ENCODE measurements around the gene RAPGEF5. TPM values are rescaled to one million over a fixed set of nuclear protein-coding genes. Genes with fewer than 3 reads are reported as not detected.

RAPGEF5 gene
- total RNA-seq, 1 experiment from 2014 or later: 15.6 TPM

- H3K27me3 ChIP-seq (ENCODE audit: insufficient read depth, low read length): no peaks in the 10 kb centered on the region
- BruUV-seq (replicated peaks): no TSS peak
- no peaks in the 10 kb centered on the region; a peak in 2 of 4 replicates for H3K36me3 ChIP-seq (ENCODE audit: control insufficient read depth in 1 of 2, insufficient read depth in 2 of 2, low read length in 2 of 2)
- H3K4me2 ChIP-seq (ENCODE audit: low read length): no peak overlapping the region
- ChIA-PET POLR2A (no interaction called here), CTCF (no interaction called here), RAD21 (ENCODE audit: low non-redundant PET in 1 of 2, low total read pairs in 2 of 2, uncharacterized antibody in 2 of 2, unreplicated experiment in 2 of 2) (no interaction called here)
- no peak overlapping the region for H3K27ac ChIP-seq (ENCODE audit: low read depth, low read length)
- no peak overlapping the region for H3K4me3 ChIP-seq (replicated peaks in 1 of 2; ENCODE audit: low read depth in 1 of 2, low read length in 2 of 2)
- H4K20me1 ChIP-seq (ENCODE audit: insufficient read depth): no peaks in the 10 kb centered on the region
- no peaks in the 10 kb centered on the region for H3K9me3 ChIP-seq (ENCODE audit: control insufficient read depth in 1 of 2, insufficient read depth in 1 of 2, low read depth in 1 of 2, low read length in 2 of 2)
- no peak overlapping the region for H3K9ac ChIP-seq (ENCODE audit: low read length)
- no peaks in the 10 kb centered on the region for H3K4me1 ChIP-seq (ENCODE audit: control insufficient read depth in 1 of 2, insufficient read depth in 2 of 2, low read length in 2 of 2)
- intact Hi-C loops (cut with micrococcal nuclease): no loop called here
- no peaks in the 10 kb centered on the region for H3K9me2 ChIP-seq (ENCODE audit: insufficient read depth)
- DNase-seq (ENCODE audit: low read depth, low spot score) (no peak), ATAC-seq (no peak)
- TF ChIP-seq REST (IDR thresholded peaks at IDR 0.05; ENCODE audit: low read depth) (no peak), ZFX (IDR thresholded peaks at IDR 0.05) (no peak), CEBPB (IDR thresholded peaks at IDR 0.05; ENCODE audit: low read depth) (no peak), TCF7L2 (IDR thresholded peaks at IDR 0.05; ENCODE audit: borderline replicate concordance, extremely low read depth, insufficient read depth, insufficient read length) (no peak), JUND (IDR thresholded peaks at IDR 0.05) (no peak), EGR1 (IDR thresholded peaks at IDR 0.05; ENCODE audit: low read depth) (no peak), EZH2 (IDR thresholded peaks at IDR 0.05) (no peak), POLR2AphosphoS5 (IDR thresholded peaks at IDR 0.05; ENCODE audit: low read depth, low read length) (no peak), SIN3A (IDR thresholded peaks at IDR 0.05; ENCODE audit: low read depth) (no peak), ELF1 (IDR thresholded peaks at IDR 0.05; ENCODE audit: borderline replicate concordance, low read depth) (no peak), RAD21 (IDR thresholded peaks at IDR 0.05; ENCODE audit: low read depth) (no peak), CBX3 (IDR thresholded peaks at IDR 0.05; ENCODE audit: low read depth) (no peak), MAX (IDR thresholded peaks at IDR 0.05) (no peak), SRF (IDR thresholded peaks at IDR 0.05; ENCODE audit: low read depth) (no peak), SP1 (IDR thresholded peaks at IDR 0.05; ENCODE audit: low read depth) (no peak), ZNF274 (IDR thresholded peaks at IDR 0.05; ENCODE audit: low read depth, low read length) (no peak), EZH2phosphoT487 (IDR thresholded peaks at IDR 0.05; ENCODE audit: borderline replicate concordance) (no peak)
- TF ChIP-seq, protein P1, sequence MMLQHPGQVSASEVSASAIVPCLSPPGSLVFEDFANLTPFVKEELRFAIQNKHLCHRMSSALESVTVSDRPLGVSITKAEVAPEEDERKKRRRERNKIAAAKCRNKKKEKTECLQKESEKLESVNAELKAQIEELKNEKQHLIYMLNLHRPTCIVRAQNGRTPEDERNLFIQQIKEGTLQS (IDR thresholded peaks at IDR 0.05): no peak
- TF ChIP-seq, protein P2, sequence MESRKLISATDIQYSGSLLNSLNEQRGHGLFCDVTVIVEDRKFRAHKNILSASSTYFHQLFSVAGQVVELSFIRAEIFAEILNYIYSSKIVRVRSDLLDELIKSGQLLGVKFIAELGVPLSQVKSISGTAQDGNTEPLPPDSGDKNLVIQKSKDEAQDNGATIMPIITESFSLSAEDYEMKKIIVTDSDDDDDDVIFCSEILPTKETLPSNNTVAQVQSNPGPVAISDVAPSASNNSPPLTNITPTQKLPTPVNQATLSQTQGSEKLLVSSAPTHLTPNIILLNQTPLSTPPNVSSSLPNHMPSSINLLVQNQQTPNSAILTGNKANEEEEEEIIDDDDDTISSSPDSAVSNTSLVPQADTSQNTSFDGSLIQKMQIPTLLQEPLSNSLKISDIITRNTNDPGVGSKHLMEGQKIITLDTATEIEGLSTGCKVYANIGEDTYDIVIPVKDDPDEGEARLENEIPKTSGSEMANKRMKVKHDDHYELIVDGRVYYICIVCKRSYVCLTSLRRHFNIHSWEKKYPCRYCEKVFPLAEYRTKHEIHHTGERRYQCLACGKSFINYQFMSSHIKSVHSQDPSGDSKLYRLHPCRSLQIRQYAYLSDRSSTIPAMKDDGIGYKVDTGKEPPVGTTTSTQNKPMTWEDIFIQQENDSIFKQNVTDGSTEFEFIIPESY (IDR thresholded peaks at IDR 0.05; ENCODE audit: extremely low read depth, insufficient replicate concordance, low read length): no peak
- no peak overlapping the region for H2AFZ ChIP-seq (ENCODE audit: low read depth, low read length, poor library complexity, severe bottlenecking)
- no peaks in the 10 kb centered on the region for H3K79me2 ChIP-seq (ENCODE audit: insufficient read depth, low read length)
Measured at GRCh38 chr7:22137026-22137425, 219.9 kb downstream of the RAPGEF5 start.
